Ovary (tissue), 3 donors: Measurements from ENCODE around the gene SGPP1.

ENCODE experiments used
- EP300 ChIP-seq: sonication (generic); formaldehyde crosslinking; IDR thresholded peaks from one replicate; pipeline ENCODE4 v1.6.1; 2017; ENCODE audit warnings: antibody characterized with exemption
- POLR2A ChIP-seq: fragments of 450-650 bp; IDR thresholded peaks from one replicate; pipeline ENCODE4 v1.6.1; 2017; ENCODE audit warnings: antibody characterized with exemption, mild to moderate bottlenecking, moderate library complexity
- TF ChIP-seq, protein P1 (sequence below), 3 donors: fragments of 450-650 bp in 2 of 3; fragments of 200-600 bp in 1 of 3; IDR thresholded peaks; one replicate each; pipeline versions ENCODE4 v1.5.1 to v1.8.0; 2016 to 2022; ENCODE audit warnings: antibody characterized with exemption in 3 of 3, mild to moderate bottlenecking in 1 of 3
- donor health status: DM: no; HTN: no; CAD: no.

- TF ChIP-seq, protein P1, sequence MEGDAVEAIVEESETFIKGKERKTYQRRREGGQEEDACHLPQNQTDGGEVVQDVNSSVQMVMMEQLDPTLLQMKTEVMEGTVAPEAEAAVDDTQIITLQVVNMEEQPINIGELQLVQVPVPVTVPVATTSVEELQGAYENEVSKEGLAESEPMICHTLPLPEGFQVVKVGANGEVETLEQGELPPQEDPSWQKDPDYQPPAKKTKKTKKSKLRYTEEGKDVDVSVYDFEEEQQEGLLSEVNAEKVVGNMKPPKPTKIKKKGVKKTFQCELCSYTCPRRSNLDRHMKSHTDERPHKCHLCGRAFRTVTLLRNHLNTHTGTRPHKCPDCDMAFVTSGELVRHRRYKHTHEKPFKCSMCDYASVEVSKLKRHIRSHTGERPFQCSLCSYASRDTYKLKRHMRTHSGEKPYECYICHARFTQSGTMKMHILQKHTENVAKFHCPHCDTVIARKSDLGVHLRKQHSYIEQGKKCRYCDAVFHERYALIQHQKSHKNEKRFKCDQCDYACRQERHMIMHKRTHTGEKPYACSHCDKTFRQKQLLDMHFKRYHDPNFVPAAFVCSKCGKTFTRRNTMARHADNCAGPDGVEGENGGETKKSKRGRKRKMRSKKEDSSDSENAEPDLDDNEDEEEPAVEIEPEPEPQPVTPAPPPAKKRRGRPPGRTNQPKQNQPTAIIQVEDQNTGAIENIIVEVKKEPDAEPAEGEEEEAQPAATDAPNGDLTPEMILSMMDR (IDR thresholded peaks at IDR 0.05), result no peak
- TF ChIP-seq POLR2A, result no peak
- TF ChIP-seq EP300, result no peak
Measured at GRCh38 chr14:63713764-63714163, 14.1 kb downstream of the SGPP1 start.
